Activated CD8-positive, alpha-beta memory T cell treated with anti-CD3 and anti-CD28 coated beads, Interleukin-2, amount 50 U/mL, for 1 hour (primary cell): Measurements from ENCODE around the gene MEX3A.
"Not testable (repeated sequence)": the region's sequence is repeated elsewhere in the genome, so short reads cannot be mapped to it uniquely, and the experiment has no call there.

Experiments used
- DNase-seq: peaks from one replicate; pipeline ENCODE4 v3.0.0-alpha.2; 2020; ENCODE audit errors: extremely low read depth

MEX3A gene

GRCh38 chr1:156078728-156079127, 3.5 kb downstream of the MEX3A start:
- no peak for DNase-seq

- no peak for DNase-seq
Observed at GRCh38 chr1:156077430-156077760, 4.9 kb downstream of the MEX3A start.

- DNase-seq: no peak
Observed at GRCh38 chr1:156076609-156077429, 5.4 kb downstream of the MEX3A start.

- DNase-seq: no peak
Observed at GRCh38 chr1:156075775-156076204, 6.5 kb downstream of the MEX3A start.

GRCh38 chr1:156075162-156075561, 7.1 kb downstream of the MEX3A start:
- DNase-seq: no peak

GRCh38 chr1:156074661-156075060, 7.6 kb downstream of the MEX3A start:
- no peak for DNase-seq

- no peak for DNase-seq
Observed at GRCh38 chr1:156073740-156074139, 8.5 kb downstream of the MEX3A start.

- DNase-seq: no peak
Observed at GRCh38 chr1:156073110-156073687, 9.1 kb downstream of the MEX3A start.

GRCh38 chr1:156072251-156072650, 10.0 kb downstream of the MEX3A start:
- DNase-seq: no peak

- DNase-seq: not testable (repeated sequence)
Observed at GRCh38 chr1:156071332-156071816, 10.9 kb downstream of the MEX3A start.

GRCh38 chr1:156070548-156070947, 11.7 kb downstream of the MEX3A start:
- DNase-seq: no peak

- no peak for DNase-seq
Observed at GRCh38 chr1:156069490-156070455, 12.5 kb downstream of the MEX3A start.

GRCh38 chr1:156067262-156067661, 15.0 kb downstream of the MEX3A start:
- no peak for DNase-seq

- no peak for DNase-seq
Observed at GRCh38 chr1:156065871-156066270, 16.4 kb downstream of the MEX3A start.

GRCh38 chr1:156065212-156065611, 17.1 kb downstream of the MEX3A start:
- DNase-seq: no peak

GRCh38 chr1:156064615-156065014, 17.6 kb downstream of the MEX3A start:
- DNase-seq: no peak

- no peak for DNase-seq
Observed at GRCh38 chr1:156063997-156064285, 18.3 kb downstream of the MEX3A start.

- DNase-seq: no peak
Observed at GRCh38 chr1:156062189-156062588, 20.1 kb downstream of the MEX3A start.

- DNase-seq: no peak
Observed at GRCh38 chr1:156060937-156061636, 21.2 kb downstream of the MEX3A start, which contains the start of gene RAB25. TSS of gene RAB25 (plus strand) at chr1:156061160. CDS start at chr1:156061401, 241 bp downstream.

GRCh38 chr1:156056326-156056849, 25.9 kb downstream of the MEX3A start:
- DNase-seq: no peak

- DNase-seq: no peak
Observed at GRCh38 chr1:156055281-156056048, 26.8 kb downstream of the MEX3A start.
